CD4-positive, alpha-beta T cell treated with Interleukin-1 beta for 1 hour (primary cell): ENCODE results near the gene POLD4.

Source experiments
- DNase-seq, 2 donors: peaks; one replicate each; pipeline ENCODE4 v3.0.0-alpha.2; 2020 to 2022

The POLD4 gene

DNA sequence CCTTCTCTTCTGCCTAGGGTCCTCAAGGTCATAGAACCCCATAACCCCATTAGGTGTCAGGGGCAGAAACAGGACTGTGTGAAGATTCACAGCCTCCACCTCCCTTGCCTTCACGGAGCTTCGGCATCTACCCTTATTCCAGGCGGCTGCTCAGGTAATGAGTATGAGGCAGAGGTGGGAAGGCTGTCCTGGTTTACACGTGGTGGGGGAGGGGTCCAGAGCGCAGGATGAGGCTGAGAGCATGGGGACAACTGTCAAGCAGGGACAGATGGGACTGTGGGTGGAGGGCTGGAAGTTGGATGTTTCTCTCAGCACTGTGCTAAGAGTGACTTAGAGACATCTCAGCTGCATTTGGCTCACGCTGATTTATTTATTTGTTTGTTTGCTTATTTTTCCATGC lies 34.2 kb upstream of the POLD4 start:
- no peak for DNase-seq

DNA sequence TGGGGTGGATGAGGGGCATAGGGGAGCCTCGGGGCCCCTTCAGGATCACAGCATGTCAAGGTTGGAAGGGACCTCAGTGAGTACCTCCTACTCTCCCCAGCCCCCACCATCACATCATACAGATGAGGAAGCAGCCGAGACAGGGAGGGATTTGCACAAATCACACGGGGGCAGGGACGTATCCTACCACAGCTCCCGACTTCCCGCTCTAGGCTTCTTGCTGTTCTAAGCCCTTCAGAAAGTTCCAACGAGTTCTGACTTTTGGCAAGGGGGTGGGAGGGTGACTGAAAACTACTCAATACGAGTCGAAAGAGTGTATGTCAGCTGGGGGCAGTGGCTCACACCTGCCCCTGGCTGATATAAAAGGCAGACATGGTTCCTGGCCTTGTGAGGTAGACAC lies 33.7 kb upstream of the POLD4 start:
- no peak for DNase-seq

DNA sequence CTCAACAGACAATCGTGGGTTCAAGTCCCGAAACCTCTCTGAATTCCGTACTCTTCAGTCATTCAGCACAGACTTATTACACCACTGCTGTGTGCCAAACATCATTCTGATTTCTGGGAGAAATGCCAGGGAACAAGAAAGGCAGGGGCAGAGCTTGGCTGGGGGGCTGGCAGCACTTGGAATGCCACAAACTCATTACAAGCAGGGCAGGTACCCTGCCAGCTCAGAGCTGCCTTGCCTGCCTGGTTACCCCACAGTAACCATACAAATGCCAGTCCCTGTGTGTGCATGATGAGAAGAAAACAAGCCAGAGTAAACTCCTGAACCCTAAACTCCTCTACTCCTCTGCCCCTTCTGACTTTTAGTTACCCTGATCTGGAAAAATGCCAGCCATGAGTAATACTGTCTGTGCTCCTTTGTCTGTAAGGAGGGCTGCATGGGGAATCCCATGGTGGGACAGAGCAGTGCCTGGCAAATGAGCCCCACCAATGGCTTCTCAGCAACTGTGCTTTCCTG lies 31.6 kb upstream of the POLD4 start:
- DNase-seq, result no peak

DNA sequence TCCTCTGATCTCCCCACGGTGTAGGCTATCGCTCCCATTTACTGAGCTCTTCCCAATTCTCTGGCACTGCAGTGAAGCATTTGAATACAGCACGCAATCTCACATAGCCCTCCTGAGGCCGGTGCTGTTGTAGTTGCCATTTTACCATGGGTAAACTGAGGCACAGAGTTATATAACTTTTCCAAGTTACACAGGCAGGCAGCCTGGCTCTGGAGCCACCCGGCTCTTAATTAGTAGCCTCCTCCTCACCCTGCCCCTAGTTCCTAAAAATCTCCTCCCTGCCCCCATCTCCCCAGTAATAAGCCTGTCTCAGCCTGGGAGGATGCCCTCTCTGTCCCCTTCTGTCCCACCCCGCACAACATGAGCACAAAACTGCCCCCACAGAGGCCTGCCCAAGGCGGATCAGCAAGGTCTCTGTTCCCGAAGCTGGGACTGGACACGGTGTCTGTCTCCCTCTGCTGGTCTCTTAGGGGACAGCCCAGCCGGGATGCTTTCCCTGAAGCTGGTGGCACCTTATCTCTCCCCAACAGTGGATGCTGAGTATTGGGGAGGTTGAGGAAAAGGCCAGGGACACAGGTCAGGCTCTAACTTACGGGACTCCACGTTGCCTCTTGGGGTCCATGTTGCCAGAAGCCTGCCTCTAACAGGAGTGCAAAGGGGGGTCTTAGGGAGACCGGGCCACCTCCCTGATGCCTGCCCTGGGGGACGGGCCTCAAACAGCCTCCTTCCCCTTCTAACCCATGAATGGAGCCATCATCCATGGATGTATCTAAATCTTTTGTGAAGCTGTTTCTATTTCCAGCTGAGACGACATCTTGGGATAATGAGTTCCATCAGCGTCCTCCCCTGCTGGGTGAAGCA lies 29.2 kb upstream of the POLD4 start:
- DNase-seq, result peak; percentile 86 to 88

DNA sequence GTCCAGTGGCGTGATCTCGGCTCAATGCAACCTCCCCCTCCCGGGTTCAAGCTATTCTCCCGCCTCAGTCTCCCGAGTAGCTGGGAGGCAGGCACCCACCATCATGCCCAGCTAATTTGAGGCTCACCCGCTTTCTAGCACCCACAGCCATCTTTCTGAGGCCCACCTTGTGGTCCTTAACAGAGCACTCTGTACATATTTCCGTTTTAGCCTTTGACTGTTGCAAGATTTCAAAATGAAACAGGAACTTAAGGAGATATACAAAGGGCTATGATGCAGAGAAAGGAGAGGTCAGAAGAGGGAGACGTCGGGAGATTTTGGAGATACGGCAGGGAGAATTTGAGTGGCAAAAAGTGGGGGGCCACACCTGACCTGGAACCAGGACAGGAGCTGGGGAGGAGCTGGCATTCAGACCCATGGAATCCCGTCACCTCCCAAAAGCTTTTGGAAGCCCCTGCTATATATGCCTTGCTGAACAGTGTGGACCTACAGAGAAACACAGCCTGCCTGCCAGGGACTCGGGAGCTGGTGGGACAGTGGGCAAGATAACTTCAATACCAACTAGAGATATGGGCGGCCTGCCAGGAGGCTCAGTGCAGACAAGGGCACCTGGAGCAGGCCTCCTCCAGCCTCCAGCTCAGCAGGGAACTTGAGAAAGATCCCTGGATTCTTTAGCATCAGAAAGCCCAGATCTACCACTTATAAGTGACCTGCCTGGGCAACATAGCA lies 28.1 kb upstream of the POLD4 start:
- no peak for DNase-seq

DNA sequence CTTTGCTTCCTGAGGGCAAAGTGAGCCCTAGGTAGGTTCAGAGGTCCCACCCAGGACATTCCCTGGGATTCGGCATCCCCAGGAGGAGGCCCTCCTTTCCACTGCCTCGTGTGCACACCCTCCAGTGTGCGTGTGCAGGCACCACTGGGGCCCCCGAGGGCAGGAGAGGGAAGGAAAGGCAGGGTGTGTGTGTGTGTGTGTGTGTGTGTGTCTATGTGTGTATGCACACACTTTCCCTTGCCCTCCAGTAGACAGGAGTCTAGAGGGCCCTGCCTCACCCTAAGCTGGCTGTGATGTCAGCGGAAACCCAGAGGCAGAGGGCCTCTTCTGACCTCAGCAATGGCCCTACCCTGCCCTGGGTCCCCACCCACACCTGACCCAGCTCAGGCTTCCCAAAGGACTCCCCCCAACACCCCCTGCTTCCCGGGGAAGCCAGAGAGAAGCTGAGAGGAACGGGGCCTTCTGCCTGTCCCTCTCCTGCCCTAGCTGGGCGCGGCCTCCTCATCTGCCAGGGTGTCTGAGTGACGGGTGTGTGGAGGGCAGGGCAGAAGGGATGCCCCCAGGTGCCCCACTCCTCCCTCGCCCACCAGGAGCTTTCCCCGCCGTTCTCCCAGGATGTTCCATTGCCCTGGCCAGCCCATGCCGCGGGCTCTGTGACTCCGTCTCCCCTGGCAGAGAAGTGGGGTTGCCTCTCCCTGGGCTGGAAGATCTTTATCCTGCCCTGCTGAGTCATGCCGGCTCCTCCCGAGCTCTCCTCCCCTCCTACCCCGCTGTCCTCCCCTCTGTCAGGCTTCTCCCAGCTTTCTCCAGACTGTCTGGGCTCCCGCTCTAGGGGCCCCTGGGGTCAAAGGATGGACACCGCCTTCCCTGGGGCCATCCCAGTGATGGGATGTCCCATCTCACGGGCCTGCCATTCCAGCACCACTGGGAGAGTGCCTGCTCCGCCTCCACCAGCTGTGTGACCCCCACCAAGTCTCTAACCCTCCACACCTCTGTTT lies 26.0 kb upstream of the POLD4 start:
- DNase-seq, result no peak

DNA sequence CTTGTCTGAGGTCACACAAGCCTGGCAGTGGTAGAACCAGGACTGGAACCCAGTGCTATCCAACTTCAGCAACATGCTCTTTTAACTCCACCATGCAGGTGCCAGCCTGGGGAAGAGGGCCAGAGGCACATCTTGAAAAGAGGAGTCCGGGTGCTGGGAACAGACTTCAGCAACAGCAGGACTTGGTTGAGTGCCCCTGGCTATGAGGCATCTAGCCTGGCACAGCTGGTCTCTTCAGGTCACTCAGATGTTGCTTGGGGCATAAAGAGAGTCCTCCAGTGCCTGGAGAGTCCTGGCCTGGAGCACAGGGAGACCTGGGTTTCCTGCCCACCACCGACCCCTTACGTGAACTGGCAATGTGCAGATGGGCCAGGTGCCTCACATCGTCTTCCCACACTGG lies 25.2 kb upstream of the POLD4 start:
- DNase-seq, result no peak

DNA sequence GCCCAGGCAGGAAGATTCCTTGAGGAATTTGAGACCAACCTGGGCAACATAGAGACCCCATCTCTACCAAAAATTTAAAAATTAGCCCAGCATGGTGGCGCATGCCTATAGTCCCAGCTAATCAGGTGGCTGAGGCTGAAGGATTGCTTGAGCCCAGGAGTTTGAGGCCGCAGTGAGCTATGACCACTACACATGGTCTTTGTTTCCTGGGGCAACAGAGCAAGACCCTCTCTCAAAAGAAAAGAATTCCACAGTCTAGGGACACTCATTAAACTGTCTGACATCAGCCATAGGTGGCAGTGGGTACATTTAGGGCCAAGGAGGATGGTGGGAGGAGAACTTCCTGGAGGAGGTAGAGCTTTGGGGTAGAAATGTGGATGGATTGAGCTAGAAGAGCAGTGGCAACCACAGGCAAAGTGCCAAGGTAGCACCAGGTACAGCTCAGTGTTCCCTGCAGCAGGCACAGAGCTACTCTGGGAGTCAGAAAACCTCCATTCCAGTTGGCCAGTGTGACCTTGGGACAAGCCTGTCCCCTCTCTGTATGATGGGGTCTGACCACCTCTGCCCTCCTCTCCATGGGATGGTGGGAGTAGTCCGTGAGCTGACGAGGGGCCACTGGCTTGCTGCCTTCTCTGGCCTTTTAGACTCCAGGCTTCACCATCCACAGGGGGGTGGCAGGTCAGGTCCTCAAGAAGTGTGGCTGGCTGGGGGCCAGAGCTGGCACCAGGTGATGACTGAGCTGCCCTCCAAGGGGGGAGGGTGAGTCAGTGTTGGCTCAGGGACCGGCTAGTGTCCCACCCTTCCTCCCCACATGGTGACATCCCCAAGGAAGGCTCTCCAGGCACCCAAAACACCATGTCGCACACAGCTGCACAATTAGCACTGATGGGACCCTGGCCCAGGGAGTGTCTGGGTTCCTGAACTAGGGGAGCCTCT lies 23.8 kb upstream of the POLD4 start:
- no peak for DNase-seq

DNA sequence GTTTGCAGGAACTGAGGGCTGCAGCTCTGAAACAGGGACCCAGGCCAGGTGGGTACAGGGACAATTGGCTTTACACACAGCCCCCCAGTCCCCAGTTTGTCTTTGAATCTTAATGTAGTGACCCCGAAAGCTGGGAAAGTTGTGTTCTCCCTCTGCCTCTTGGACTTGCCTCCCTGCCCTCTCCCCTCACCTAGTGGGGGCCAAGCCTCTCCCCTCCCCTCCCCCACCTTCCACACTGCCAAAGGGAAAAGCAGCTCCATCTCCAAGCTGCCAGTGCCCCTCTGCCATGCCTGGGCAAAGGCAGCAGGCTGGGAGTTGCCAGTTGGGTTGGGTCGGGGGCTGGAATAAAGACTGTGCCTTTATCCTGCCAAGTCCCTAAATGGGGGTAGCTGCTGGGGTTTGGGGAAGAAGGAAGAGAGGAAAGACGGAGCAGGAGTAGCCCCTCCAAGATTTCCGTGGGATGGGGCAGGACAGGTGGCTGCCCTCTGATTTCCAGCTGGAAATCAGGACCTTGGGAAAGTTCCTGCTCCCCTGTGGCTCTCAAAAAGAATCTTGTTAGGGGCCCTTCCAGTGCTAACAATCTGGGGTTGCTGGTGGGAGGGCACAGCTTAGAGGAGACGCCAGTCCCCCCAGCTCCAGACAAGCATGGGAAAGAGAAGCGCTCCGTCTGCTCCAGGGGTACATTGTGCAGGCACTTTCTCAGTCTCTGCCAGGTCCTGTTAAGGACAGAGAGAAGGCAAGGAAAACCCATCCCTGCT lies 22.9 kb upstream of the POLD4 start:
- no peak for DNase-seq

DNA sequence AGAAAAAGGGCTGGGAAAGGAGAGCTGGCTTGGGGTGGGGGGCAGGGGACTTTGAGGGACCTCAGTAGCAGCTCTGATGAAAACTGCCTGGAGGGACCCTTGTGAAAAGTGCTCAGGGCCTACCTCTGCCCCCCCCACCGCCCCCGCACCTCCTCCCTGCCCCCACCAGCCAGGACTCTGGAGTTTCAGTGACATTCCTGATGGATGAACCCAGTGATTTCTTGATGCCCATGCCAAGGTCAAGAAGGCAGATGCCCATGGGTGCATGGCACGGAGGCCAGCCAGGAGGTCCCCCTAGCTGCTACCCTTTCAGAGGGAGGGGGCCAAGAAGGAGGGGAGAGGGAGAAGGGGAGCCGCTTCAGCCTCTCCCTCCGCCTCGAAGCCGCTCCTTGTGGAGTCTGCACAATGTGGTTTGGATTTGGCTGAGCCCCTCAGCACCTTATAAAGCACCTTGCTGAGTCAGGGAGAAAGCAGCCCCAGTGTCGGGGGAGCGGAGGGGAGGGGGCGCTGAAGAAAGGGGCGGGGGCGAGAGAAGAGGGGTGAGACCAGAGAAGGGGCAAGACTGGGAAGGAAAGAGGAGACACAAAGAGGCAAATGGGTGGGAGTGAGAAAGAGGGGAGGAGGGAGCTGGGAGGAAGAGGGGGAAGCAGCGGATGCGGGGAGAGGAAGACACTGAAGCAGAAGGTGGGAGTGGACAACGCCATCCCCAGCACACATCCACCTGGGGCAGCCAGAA lies 22.1 kb upstream of the POLD4 start:
- no peak for DNase-seq

DNA sequence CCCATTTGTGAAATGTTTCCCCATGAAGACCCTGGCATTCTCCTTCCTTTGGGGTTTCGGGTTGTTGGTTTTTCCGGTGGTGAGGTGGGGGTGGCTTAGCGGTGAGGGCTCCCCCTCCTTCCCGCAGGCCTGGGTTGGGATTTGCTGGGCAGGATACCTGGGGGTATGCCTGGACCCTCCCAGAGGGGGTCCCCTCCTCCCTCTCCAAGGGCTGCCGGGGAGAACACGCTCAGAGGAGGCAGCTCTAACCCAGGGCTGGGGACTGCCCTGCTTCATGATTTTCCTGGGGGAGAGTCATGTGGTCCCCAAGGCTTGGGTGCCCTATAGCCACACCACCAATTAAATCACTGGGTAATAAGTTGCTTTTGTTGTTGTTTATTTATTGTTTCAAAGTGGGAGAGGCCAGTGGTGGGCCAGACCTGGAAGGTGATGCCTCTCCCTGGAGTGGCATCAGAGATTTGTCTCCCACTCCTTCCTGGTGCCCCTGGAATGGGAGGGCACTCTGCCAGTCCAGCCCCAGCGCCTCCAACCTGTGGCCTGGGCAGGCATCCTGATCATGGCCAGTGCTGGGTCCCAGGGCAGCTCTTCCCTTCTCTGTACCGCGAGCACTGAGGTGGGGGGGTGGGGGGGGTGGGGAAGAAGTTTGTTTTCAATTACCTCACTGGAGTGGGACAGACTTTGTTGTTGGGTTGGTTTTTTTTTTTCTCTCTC lies 21.4 kb upstream of the POLD4 start:
- no peak for DNase-seq

DNA sequence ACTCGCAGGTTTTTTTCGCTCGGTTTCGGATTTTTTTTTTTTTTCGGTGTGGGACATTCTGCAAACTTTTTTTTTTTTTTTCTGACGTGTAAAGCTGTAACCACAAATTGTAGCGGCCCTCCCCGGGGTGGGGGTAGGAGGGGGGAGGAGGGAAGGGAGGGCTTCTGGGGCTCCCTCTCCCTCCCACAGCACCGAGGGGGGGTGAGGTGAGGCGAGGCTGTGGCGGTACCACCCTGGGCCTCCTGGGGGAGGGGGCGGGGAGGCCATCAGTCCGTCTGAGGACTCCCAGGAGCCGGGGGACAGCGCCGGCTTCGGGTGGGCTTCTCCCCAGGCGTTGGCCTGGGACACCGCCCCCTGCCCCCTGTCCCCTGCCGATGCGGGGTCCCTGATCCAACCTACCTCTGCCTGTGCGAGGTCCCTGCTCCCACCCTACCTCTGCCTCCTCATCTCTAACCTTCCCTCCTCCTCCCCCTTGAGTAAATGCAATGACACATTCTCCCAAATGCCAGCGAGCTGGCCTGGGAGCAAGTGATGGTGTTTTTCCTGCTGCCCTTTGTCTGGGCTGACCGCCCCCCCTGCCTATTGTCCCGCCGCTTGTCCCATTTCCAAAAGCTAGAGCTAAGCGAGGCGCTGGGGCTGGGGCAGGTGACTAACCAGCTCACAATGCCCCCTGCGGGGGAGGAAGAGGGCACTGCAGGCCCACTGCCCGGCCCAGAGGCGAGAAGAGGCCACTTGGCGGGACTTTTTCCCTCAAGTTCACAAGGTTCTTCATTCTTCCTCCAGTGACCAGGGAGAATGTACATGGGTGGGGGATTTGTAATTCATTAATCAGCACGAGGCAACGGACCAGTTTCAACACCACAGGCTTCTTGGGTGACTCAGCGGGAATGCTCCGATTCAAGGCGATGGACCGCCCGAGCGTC lies 20.6 kb upstream of the POLD4 start:
- peak; percentile 89 to 91 for DNase-seq

DNA sequence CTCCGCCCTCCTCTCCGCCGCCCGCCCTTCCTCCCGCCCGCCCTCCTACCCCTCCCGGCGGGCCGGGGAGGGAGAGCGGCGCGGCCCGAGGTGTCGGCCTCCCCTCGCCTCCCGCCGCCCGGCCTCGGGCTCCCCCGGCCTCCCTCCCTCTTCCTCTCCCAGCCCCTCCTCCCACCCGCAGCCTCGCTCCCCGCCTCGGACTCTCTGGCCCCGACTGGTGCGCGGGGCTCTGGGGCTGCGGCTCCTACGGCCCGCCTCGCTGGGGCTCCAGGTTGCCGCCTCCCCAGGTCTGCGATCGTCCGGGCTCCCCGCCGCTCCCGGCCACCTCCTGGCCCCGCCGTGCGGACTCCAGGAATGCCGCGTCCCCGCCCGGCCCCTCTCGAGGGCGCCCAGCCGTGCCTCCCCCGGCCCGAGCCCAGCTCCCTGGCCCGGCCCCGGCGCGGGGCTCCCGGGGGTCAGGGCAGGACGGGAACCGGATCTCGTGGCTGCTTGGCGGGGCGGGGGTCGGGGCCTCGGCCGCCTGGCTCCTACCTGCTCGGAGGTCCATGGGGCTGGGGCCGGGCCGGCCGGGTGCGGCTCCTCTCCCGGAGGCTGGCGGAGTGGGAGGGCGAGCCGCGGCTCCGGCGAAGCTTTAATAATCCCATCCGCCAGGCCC lies 19.8 kb upstream of the POLD4 start, which contains the start of gene CLCF1:
TSS of gene CLCF1 (minus strand) at position 606 of the 655 bp plus-strand sequence. CDS start at position 547, 59 bp downstream.
- peak; percentile 49 to 59 for DNase-seq

DNA sequence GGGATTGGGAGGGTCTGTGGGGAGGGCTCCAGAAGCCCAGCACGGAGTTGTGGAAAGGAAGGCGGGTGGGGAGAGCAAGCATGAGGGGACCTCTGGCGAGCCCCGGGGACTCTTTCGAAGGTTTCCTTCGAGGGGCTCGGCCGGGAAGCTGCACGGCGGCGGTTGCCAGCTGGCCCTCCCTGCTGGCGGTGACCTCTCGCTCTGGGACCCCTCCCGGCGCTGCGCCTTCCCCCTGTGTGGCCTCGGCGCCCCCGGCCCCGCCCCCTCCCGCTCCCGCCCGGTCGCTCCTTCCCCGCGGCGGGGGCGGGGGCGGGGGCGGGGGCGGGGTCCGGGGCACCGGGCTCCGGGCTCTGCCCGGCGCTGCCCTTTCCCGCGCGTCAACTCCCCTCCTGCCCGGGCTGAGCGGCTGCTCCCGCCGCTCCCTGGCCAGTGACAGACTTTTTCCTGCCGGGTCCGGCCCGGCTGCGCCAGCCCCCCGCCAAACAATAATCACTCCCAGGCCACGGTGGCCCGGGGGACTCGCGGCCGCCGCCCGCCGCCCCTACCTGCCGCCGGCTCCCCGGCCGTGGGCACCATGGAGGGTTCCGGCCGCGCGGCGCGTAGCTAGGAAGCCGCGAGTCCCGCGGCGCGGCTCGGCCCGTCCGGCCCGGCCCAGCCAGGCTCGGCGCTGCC lies 19.1 kb upstream of the POLD4 start:
- no peak for DNase-seq

DNA sequence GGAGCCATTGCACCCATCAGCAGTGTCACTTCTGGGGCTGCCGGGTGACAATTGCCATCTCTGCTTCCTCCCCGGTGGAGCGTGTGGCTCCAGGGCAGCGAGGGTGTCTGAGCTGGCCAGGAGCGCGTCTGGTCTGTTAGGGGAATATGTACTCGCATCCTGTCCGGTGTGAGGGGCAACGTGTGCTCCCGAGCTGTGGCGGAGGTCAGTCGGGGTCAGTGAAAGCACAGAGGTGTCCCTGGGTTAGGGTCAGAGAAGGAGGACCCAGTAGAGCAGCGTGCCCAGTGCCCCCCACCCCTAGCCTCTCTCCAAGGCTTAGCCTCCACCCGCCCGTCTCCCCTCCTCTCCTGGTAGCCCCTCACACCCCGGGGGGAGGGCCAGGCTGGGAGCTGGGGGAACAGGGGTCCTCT lies 18.6 kb upstream of the POLD4 start:
- DNase-seq, result no peak

DNA sequence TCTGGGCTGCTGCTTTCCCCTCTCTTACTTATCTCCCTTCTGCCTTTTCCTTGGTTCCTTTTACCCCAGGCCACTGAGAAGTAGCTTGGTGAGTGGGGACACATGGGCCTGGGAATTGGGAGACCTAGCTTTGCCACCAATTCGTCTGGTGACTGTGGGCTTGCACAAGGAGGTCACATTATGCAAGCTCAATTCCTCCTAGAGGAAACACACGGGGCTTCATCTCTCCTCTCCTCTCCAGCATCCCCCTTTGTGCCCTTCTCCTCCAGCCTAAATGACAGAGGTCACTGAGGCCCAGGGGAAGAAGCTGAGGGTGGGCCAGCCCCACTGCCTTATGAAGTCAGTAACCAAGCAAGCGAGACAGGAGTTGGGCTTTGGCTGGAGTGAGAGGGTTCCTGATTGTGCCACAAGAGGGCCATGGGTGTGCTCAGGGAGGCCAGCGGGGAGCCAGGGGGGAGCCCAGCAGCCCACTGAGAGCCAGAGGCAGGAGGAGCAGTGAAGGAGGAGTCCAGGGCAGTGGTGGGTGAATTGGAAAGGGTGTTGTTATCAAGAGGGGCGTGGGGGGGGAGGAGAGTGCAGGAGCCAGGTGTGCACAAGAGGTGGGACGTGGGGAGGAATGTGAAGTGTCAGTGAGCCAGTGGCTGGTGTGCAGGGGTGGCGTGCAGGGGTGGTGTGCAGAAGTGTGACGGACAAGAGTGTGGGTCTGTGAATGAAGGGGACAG lies 18.0 kb upstream of the POLD4 start:
- peak; percentile 43 to 47 for DNase-seq
